CD4-positive, alpha-beta T cell treated with Interleukin-6 for 4 hours (primary cell): Measurements from ENCODE around the gene GPR37L1.
"Not testable (repeated sequence)": the region's sequence is repeated elsewhere in the genome, so short reads cannot be mapped to it uniquely, and the experiment has no call there.

Experiments
- DNase-seq: peaks from one replicate; pipeline ENCODE4 v3.0.0-alpha.2; 2020; ENCODE audit warnings: mixed read lengths

GPR37L1 gene

GRCh38 chr1:202110977-202111376, 11.7 kb upstream of the GPR37L1 start:
- DNase-seq, result no peak

DNA sequence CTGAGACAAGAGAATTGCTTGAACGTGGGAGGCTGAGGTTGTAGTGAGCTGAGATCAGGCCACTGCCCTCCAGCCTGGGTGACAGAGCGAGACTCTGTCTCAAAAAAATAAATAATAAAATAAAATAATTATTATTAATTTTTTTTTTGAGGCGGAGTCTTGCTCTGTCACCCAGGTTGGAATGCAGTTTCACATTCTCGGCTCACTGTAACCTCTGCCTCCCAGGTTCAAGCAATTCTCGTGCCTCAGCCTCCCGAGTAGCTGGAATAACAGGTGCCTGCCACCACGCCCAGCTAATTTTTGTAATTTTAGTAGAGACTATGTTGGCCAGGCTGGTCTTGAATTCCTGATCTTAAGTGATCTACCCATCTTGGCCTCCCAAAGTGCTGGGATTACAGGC, 11.1 kb upstream of the GPR37L1 start:
- DNase-seq, result not testable (repeated sequence)

DNA sequence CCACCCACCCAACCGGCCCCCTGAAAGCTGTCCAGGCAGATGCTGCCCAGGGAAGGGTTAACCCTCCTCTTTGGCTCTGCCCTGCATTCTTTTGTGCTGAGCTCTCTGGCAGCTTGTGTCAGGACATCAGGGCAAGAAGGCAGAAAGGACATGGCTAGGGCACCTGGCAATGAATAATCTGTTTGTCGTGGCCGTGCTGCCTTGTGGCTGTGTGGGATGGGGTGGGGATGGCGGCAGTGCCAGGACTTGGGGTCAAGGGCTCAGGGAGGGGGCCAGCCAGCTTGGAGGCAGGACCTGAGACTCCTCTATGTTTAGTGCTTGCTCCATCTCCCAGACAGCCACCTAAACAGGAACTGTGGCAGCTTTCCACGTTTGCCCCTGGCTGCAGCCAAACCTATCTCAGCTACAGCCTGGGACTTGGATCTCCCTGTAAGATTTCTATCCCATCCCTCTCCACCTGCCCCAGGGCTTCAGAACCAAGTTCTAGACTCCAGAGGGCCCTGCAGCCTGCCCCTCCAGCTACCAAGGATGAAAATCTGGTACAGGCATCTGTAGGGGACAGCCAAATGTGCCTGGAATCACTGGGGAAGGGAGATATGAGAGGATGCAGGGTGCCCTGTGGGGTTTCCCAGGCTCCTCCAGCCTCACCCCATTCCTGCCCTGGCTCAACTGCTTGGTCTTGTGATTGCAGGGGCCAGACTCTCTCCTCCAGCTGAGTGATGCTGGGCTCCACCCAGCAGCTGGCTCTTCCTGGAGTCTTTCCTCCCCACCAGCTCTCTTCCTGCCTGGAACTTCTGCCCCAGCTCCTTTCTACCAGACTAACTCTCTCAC, 9.6 kb upstream of the GPR37L1 start:
- DNase-seq, result no peak

DNA sequence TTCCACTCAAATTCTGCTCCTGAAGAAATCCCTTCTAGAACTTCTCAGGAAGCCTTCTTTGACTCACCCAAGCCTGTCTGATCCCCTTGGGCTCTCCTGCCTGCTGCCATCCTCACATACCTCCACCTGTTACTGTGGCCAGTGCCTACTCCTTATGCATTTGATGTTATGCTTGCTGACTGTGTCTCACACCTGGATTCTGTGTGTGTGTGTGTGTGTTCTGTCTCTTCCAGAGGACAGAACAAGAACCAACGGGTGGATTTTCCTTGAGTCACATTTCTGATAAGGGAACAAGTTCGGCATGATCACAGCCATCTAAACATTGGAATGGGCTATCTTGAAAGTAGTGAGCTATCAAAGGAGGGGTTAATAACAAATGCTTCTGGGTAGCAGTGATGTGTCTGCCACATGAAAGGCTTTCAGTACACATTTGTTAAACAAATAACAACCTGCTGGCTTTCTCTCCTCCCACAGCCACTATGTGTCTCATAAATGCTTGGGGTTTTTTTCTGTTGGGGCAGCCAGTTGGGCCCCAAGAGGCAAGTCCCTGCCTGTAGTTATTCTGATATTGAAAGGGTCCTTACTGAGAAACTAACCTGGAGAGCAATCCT, 8.9 kb upstream of the GPR37L1 start:
- no peak for DNase-seq

DNA sequence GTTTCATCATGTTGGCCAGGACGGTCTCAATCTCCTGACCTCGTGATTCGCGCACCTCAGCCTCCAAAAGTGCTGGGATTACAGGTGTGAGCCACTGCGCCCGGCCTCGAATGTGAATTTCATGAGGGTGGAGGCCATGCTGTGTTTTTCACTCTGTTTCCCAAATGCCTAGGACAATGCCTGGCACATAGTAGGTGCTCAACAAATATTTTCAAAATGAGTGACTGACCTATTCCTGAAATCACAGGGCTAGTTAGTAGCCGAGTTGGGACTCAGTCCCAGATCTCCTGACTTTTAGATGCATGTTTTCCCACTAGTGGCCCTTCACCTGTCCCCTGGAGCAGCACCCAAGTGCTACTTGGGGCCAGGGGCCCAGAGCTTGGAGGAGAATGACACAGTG, 6.4 kb upstream of the GPR37L1 start:
- no peak for DNase-seq

DNA sequence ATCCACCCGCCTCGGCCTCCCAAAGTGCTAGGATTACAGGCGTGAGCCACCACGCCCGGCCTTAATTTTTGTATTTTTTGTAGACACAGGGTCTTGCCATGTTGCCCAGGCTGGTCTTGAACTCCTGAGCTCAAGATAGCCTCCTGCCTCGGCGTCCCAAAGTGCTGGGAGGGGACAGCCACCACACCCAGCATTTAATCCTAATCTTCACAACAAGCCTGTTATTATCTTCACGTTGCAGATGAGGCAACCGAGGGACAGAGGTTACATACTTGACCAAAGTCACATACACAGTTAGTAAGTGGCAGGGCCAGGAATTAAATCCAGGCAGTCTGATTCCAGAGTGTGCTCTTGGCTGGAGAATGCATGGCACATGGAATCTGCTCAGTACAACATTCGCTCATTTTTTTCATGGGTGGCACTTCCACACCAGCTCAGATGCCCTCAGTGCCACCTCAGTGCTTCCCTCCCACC, 4.8 kb upstream of the GPR37L1 start:
- no peak for DNase-seq

- no peak for DNase-seq
Observed at GRCh38 chr1:202121006-202121405, 1.7 kb upstream of the GPR37L1 start.

DNA sequence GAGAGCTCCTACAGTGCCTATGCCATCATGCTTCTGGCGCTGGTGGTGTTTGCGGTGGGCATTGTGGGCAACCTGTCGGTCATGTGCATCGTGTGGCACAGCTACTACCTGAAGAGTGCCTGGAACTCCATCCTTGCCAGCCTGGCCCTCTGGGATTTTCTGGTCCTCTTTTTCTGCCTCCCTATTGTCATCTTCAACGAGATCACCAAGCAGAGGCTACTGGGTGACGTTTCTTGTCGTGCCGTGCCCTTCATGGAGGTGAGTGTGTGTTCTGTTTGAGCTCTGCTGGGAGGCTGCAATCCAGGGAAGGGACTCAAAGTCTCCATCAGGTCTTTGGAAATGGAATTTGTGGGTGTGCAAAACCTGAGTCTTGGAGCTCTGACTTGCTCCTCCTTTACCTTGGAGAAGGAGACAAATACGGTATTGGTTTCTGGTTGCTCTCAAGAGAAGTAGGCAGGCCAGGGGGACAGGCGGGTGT, 658 bp downstream of the GPR37L1 start:
- DNase-seq, result no peak

GRCh38 chr1:202124142-202124541, 1.4 kb downstream of the GPR37L1 start:
- DNase-seq, result no peak

DNA sequence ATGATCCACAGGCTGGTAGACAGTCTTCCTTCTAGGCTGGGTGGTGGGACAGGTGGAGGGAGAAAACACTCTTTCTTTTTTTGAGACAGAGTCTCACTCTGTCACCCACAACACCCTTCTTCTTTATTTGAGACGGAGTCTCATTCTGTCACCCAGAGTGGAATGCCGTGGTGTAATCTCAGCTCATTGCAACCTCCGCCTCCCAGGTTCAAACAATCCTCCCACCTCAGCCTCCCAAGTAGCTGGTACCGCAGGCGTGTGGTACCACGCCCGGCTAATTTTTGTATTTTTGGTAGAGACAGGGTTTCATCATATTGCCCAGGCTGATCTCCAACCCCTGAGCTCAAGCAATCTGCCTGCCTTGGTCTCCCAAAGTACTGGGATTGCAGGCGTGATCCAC, 2.9 kb downstream of the GPR37L1 start:
- DNase-seq, result no peak

GRCh38 chr1:202126426-202126825, 3.7 kb downstream of the GPR37L1 start:
- no peak for DNase-seq

- no peak for DNase-seq
Observed at GRCh38 chr1:202127061-202127460, 4.3 kb downstream of the GPR37L1 start.

GRCh38 chr1:202127836-202128622, 5.3 kb downstream of the GPR37L1 start:
- no peak for DNase-seq

DNA sequence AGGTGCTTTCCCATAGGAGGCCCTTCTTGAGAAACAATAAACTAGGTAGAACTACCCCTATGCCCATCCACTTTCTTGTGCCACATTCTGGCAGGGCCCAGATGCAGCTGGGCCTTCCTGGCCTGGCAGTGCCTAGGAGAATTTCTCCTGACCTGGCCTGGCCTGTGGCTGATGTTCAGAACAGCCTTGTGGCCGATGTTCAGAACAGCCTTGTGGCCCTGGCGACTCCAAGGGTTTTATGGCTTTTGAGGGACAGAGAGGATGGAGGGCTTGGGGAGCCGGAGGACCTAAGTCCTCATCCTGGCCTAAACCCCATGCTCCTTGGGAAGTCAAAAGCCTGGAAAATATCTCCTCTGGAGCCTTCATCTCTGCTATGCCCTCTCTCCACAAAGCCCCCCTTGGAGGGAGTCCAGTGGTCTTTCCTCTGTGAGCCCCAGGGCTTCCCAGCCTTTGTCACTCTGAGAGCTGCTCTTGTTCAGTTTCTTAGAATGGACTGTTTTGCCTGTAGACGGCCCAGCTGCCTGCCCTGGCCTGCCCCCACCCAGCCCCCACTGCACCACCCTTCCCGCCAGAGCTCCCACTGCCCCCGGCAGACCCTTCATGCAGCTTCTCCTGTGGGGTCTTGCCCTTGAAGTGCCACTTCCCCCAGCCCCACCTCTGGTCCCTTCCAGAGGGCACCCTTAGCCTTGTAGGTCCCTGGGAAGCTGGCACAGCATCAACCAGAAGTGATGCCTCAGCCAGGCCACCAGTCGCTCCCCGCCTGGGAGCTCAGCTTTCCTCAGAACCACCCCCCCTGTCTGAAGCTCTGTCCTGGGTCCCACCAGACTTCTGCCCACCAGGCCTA, 7.0 kb downstream of the GPR37L1 start:
- DNase-seq, result no peak

DNA sequence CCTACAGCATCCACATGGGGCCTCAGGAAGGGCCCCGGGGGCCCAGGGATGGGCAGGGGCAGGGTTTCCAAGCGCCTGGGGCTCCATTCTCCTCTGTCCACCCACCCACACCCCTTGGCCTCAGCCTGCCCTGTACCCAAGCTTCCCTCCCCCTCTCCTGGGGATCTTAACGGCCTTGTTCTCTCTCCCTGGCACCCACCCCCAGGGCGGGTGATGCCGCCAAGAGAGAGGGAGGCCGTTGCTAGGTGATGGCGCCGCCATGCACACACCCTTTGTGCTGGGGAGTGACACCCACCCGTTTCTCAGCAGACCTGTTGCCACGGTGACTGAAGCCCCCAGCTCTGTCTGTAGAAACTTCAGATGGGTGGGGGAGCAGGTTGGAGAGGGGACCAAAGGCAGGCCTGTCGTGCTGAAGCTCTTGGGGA, 7.6 kb downstream of the GPR37L1 start:
- no peak for DNase-seq

DNA sequence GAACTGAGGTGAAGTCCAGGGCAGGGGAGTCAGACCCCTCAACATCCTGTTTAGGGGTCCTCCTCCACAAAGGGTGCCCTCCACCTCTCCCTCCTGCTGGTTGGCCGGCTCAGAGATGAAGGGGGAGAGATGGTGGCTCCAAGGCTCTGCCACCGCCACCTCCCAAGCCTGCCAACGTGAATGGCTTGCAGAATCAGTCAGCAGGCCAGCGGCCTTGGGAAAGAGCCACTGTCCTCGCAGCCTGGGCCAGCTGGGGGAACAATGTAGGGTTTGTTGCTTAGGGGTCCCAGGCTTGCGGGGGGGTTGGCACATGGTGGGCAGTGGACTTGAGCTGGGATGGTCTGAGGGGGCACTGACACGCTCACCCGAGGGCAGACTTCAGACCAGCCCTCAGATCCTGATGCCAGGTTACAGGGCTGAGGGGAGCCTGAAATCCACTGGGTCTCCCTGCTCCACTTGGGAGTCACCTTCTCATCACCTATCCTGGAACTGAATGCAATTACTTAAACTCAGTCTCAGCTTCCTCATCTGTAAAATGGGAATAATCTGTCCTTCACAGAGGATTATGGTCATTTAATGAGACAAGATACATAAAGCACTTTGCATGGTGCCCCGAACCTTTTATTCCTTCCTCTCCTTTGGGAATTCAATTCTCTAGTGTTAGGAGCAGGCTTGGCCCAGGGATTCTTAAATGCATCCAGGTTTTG, 8.3 kb downstream of the GPR37L1 start:
- DNase-seq, result no peak

- DNase-seq, result no peak
Observed at GRCh38 chr1:202131956-202132821, 9.5 kb downstream of the GPR37L1 start.

- DNase-seq, result no peak
Observed at GRCh38 chr1:202133001-202133400, 10.3 kb downstream of the GPR37L1 start.

- DNase-seq, result no peak
Observed at GRCh38 chr1:202133496-202133895, 10.8 kb downstream of the GPR37L1 start.

DNA sequence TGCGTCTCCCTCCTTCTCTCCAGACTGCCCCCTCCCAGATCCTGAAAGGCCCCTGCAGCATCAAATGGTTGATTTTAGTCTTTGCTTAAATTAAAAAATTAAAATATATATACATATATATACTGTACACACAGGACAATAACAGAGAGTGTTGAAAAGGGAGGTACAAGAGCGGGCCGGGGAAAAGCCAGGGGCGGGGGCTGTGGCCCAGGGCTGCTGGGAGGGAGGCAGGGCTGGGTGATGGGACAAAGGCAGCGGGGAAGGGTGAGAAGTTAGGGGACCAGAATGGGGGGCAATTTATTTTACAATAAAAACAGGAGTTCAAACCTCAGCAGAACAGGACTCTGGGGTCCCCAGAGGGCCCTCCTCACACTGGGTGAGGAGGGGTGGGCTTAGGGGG, 11.3 kb downstream of the GPR37L1 start:
- no peak for DNase-seq

DNA sequence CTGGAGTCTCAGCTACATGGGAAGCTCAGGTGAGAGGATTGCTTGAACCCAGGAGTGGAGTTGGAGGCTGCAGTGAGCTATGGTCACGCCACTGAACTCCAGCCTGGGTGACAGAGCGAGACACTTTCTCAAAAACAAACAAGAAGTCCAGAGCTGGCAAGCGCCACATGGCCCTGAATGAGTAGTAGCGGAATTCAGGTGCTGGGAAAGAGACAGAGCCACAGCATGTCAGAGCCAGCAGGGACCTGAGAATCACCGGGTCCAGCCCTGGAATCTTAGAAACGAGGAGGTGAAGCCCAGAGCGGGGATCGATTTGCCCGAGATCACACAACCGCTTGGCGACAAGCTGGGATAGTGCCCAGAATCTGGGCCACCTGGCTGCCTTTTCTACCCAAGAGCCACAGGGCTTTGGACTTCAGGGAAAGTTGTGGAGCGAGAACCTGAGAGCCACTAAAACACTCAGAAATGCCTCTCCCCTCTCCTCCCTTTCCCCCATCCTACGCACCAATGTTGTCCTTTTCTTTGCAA, 12.0 kb downstream of the GPR37L1 start:
- no peak for DNase-seq
